SU-DHL-6 (cell line): ENCODE results near the gene HECTD4.

ENCODE experiments used
- H2AFZ ChIP-seq: fragments of 200-600 bp; sonication (generic); 2 replicates; pipeline ENCODE4 v1.6.1; 2014; ENCODE audit warnings: low read depth, mild to moderate bottlenecking, moderate library complexity, mixed read lengths, antibody characterized with exemption, low read length; ENCODE audit not compliant: severe bottlenecking
- H3F3A ChIP-seq: fragments of 200-600 bp; shearing (Covaris generic); 2 replicates; pipeline ENCODE4 v1.6.0; 2016; ENCODE audit warnings: antibody characterized with exemption, mild to moderate bottlenecking; ENCODE audit not compliant: insufficient read depth
- H3K27ac ChIP-seq: fragments of 200-600 bp; sonication (generic); 2 replicates; pipeline ENCODE4 v1.5.1; 2016; ENCODE audit warnings: low read depth, mild to moderate bottlenecking, low read length, moderate library complexity, mixed read lengths
- H3K27me3 ChIP-seq: fragments of 200-600 bp; sonication (generic), shearing (Covaris generic); 2 replicates; pipeline ENCODE4 v1.6.0; 2014; ENCODE audit warnings: mild to moderate bottlenecking, low read length
- H3K36me3 ChIP-seq: fragments of 200-600 bp; sonication (generic); 2 replicates; pipeline ENCODE4 v1.6.1; 2014; ENCODE audit warnings: mild to moderate bottlenecking, low read length, mixed read lengths
- H3K4me2 ChIP-seq: fragments of 300-600, 200-600 bp; shearing (Covaris generic), sonication (generic); 2 replicates; pipeline ENCODE4 v1.6.0; 2014; ENCODE audit warnings: low read length, low read depth, mild to moderate bottlenecking; ENCODE audit not compliant: poor library complexity, severe bottlenecking
- H3K4me3 ChIP-seq: fragments of 200-600 bp; sonication (generic); 2 replicates; pipeline ENCODE4 v1.5.1; 2014; ENCODE audit warnings: antibody characterized with exemption, low read length, mild to moderate bottlenecking, mixed read lengths; ENCODE audit not compliant: insufficient read depth, poor library complexity, severe bottlenecking
- H3K79me2 ChIP-seq: fragments of 200-600 bp; sonication (generic); 2 replicates; pipeline ENCODE4 v1.6.1; 2014; ENCODE audit warnings: mild to moderate bottlenecking, low read length, moderate library complexity; ENCODE audit not compliant: insufficient read depth
- H3K9ac ChIP-seq: fragments of 200-600 bp; sonication (generic); 2 replicates; pipeline ENCODE4 v1.7.0; 2014; ENCODE audit warnings: mild to moderate bottlenecking, low read length
- H3K9me2 ChIP-seq: fragments of 200-600 bp; sonication (generic); replicated peaks from 2 replicates; pipeline ENCODE4 v1.6.1; 2014; ENCODE audit warnings: low read length; ENCODE audit not compliant: insufficient read depth
- H3K9me3 ChIP-seq: fragments of 200-600 bp; sonication (generic); 2 replicates; pipeline ENCODE4 v1.6.1; 2014; ENCODE audit warnings: low read length, mixed read lengths; ENCODE audit not compliant: insufficient read depth
- H4K20me1 ChIP-seq: fragments of 200-600 bp; sonication (generic); 2 replicates; pipeline ENCODE4 v1.6.1; 2014; ENCODE audit warnings: low read depth, mild to moderate bottlenecking, antibody characterized with exemption, low read length, moderate library complexity, mixed read lengths
- CTCF ChIP-seq: fragments of 200-600 bp; sonication (generic); IDR thresholded peaks from one replicate; pipeline ENCODE4 v1.5.1; 2017; ENCODE audit warnings: antibody characterized with exemption, mild to moderate bottlenecking, low read length, moderate library complexity; ENCODE audit not compliant: insufficient read depth, poor library complexity, severe bottlenecking
- EZH2phosphoT487 ChIP-seq: fragments of 200-600 bp; sonication (generic), shearing (Covaris generic); conservative IDR thresholded peaks from 2 replicates; pipeline ENCODE4 v1.6.1; 2018; ENCODE audit warnings: mild to moderate bottlenecking, antibody characterized with exemption, low read length, moderate library complexity, mixed read lengths

The HECTD4 gene

GRCh38 chr12:112166051-112167015 is 215.9 kb downstream of the HECTD4 start:
- no peak overlapping the region for H3K9ac ChIP-seq
- H3K27ac ChIP-seq: no peak overlapping the region
- H3K36me3 ChIP-seq: no peaks in the 10 kb centered on the region

GRCh38 chr12:112165624-112166023 is 216.6 kb downstream of the HECTD4 start:
- Histone ChIP-seq H3K79me2 (no peaks in the 10 kb centered on the region), H3K36me3 (no peaks in the 10 kb centered on the region), H4K20me1 (no peaks in the 10 kb centered on the region), H3K9me2 (no peaks in the 10 kb centered on the region), H3K4me3 (no peak overlapping the region), H3K9ac (no peak overlapping the region), H3K27ac (no peak overlapping the region), H3K9me3 (no peaks in the 10 kb centered on the region), H3K27me3 (no peaks in the 10 kb centered on the region), H3F3A (no peaks in the 10 kb centered on the region), H3K4me2 (no peak overlapping the region), H2AFZ (no peak overlapping the region)
- TF ChIP-seq EZH2phosphoT487 (no peak), CTCF (no peak)

More at GRCh38 chr12:112166051-112167015, 215.9 kb downstream of the HECTD4 start:
- no peaks in the 10 kb centered on the region for H4K20me1 ChIP-seq
- no peaks in the 10 kb centered on the region for H3K79me2 ChIP-seq
- TF ChIP-seq EZH2phosphoT487: no peak
- TF ChIP-seq CTCF: no peak
- H3F3A ChIP-seq: no peaks in the 10 kb centered on the region
- H3K4me3 ChIP-seq: no peak overlapping the region
- H3K9me2 ChIP-seq: no peaks in the 10 kb centered on the region
- no peak overlapping the region for H3K4me2 ChIP-seq
- H2AFZ ChIP-seq: no peak overlapping the region
- H3K9me3 ChIP-seq: no peaks in the 10 kb centered on the region
- H3K27me3 ChIP-seq: no peaks in the 10 kb centered on the region

GRCh38 chr12:112164011-112164660 is 218.1 kb downstream of the HECTD4 start:
- no peak for TF ChIP-seq EZH2phosphoT487
- no peak for TF ChIP-seq CTCF
- H3K79me2 ChIP-seq: no peaks in the 10 kb centered on the region
- H3K9me3 ChIP-seq: no peaks in the 10 kb centered on the region
- H4K20me1 ChIP-seq: no peaks in the 10 kb centered on the region
- H3K27me3 ChIP-seq: no peaks in the 10 kb centered on the region
- H3F3A ChIP-seq: no peaks in the 10 kb centered on the region
- H3K36me3 ChIP-seq: no peaks in the 10 kb centered on the region
- no peak overlapping the region for H3K4me3 ChIP-seq
- no peak overlapping the region for H3K4me2 ChIP-seq
- no peak overlapping the region for H3K27ac ChIP-seq
- no peak overlapping the region for H3K9ac ChIP-seq
- H3K9me2 ChIP-seq: no peaks in the 10 kb centered on the region
- H2AFZ ChIP-seq: no peak overlapping the region
